BJ (cell line): Measurements from ENCODE around the gene NPBWR2. TPM values are rescaled to one million over a fixed set of nuclear protein-coding genes. Genes with fewer than 3 reads are reported as not detected.

Experiments used
- CTCF ChIA-PET: fragments of 350-600 bp; formaldehyde crosslinking; extraction: SDS; loops from one replicate; lab custom pipeline; 2021; ENCODE audit warnings: antibody characterized with exemption, inconsistent platforms; lab: Yijun Ruan, JAX
- POLR2A ChIA-PET: fragments of 300-600 bp; sonication (Branson Sonifier 250); formaldehyde crosslinking; extraction: SDS; loops from one replicate; lab custom pipeline; 2021; ENCODE audit warnings: antibody characterized with exemption; lab: Charles Lee
- DNase-seq: peaks from one replicate; pipeline ENCODE4 v3.0.0-alpha.2; 2011; ENCODE audit warnings: low read depth
- H3K27me3 ChIP-seq: 2 replicates; pipeline ENCODE4 v1.6.0; 2011; ENCODE audit warnings: low read length; ENCODE audit not compliant: control insufficient read depth, insufficient read depth
- H3K36me3 ChIP-seq: 2 replicates; pipeline ENCODE4 v1.5.1; 2011; ENCODE audit warnings: low read length; ENCODE audit not compliant: control insufficient read depth, insufficient read depth
- H3K4me3 ChIP-seq: 2 replicates; pipeline ENCODE4 v1.5.1; 2011; ENCODE audit warnings: low read depth, mild to moderate bottlenecking, control low read depth, low read length
- CTCF ChIP-seq: IDR thresholded peaks from 2 replicates; pipeline ENCODE4 v1.5.1; 2011; ENCODE audit warnings: low read depth, mild to moderate bottlenecking, control low read depth, inconsistent platforms, low read length, moderate library complexity; ENCODE audit not compliant: insufficient read depth
- polyA plus RNA-seq: library from polyadenylated mRNA; depleted of rRNA; stranded (reverse); fragments of >200 nt; gene quantifications from 2 replicates; pipeline ENCODE4 v1.2.3, GENCODE V29; 2011

Gene NPBWR2
- polyA plus RNA-seq, 1 experiment = not detected

- CTCF ChIA-PET = interaction anchor here (1.4 kb wide), 1 partner anchor 25 kb away, joined by 3 read pairs; no protein-coding TSS in a partner anchor
Observed at GRCh38 chr20:64146301-64146935, 39.1 kb upstream of the NPBWR2 start.

DNA sequence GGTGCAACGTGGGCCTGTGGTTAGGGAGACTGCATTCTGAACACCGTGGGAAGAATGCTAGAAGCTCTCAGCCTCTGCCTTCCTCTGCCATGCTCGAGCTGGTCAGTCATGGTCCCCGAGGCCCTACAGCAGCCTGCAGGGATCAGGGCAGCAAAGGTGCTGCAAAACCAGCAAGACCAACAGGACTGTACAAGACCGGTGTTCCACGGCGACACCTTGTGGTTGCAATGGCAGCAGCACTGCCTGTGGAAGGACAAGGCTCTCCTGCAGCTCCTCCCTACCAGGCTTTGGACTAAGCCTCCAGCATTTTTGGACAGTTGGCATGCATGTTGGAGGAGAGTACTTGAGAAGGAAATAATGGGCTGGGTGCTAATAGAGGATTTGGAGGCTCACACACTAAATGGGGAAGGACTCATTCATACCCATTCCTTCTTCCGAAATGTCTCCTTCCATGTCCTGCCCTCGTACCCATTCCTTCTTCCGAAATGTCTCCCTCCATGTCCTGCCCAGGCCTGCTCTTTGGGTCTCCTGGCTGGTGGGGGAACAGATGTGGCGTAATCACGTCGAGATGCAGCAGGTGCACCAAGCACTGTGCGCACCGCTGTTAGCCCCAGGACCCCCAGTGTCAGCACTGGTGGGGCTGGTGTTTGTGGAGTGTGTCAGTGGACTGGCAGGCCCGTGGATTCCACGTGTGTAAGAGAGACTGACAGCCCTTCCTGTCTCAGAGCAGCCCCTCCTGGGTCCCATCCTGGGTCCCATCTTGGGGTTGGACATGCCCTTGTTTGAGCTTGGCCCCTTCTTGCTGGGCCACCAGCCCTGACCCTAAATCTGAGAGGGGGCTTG, 38.3 kb upstream of the NPBWR2 start:
- H3K36me3 ChIP-seq = no peaks in the 10 kb centered on the region
- H3K27me3 ChIP-seq = peaks cover 3% of the 10 kb centered on the region
- TF ChIP-seq CTCF = no peak
- ChIA-PET CTCF (no interaction called here), POLR2A (no interaction called here)
- H3K4me3 ChIP-seq = no peak overlapping the region
- DNase-seq = no peak

More at GRCh38 chr20:64146301-64146935, 39.1 kb upstream of the NPBWR2 start:
- no peak overlapping the region for H3K4me3 ChIP-seq
- H3K27me3 ChIP-seq = peaks cover 3% of the 10 kb centered on the region
- POLR2A ChIA-PET = no interaction called here
- no peak for DNase-seq
- no peak for TF ChIP-seq CTCF
- H3K36me3 ChIP-seq = no peaks in the 10 kb centered on the region

- ChIA-PET POLR2A (no interaction called here), CTCF (no interaction called here)
- peaks cover 6% of the 10 kb centered on the region for H3K27me3 ChIP-seq
- no peak for TF ChIP-seq CTCF
- DNase-seq = no peak
- H3K4me3 ChIP-seq = no peak overlapping the region
- H3K36me3 ChIP-seq = no peaks in the 10 kb centered on the region
Observed at GRCh38 chr20:64144144-64144912, 37.0 kb upstream of the NPBWR2 start.

DNA sequence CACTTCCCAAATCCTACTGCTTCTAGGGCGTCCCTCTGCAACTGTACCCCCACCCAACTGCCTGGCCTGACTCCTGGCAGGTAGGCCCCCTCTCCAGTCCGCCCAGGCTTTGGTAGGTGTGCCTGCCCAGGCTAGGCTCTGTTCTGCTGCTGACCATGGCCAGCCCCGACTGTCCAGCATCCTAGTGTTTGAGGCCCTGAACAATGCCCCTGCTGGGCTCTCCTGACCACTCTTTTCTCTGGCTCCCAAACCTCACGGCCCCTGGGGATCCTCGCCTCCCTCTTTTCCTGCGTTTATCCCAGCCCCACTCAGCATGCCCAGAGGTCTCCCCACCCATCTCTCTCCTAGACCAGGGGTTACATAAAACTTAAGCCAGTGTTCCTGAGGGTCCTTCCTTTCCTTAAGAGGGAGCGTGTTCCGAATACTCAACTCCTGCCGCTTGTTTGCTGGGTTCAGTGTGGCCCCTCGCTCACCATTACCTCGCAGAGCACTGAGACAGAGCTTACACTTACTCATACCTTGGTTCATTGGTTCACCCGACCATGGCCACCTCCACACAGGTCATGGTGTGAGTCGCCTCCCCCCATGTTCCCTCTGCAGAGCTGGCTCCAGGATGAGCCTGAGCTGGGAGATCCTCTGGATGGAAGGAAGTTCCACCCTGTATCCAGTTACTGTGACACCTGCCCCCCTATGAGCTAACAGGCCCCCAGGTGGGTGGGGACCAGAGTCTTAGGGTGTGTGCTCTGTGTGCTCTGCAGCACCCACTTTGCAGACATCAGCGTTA, 35.8 kb upstream of the NPBWR2 start:
- Histone ChIP-seq H3K4me3 (no peak overlapping the region), H3K27me3 (peaks cover 6% of the 10 kb centered on the region), H3K36me3 (no peaks in the 10 kb centered on the region)
- ChIA-PET CTCF (interaction anchor here (1.4 kb wide), 1 partner anchor 23 kb away, joined by 4 read pairs; no protein-coding TSS in a partner anchor), POLR2A (no interaction called here)
- no peak for TF ChIP-seq CTCF
- DNase-seq = no peak
